HL-60/S4 treated with retinoic acid at 250 ng/mL for 4 days and 3 days (cell line): ENCODE measurements around the gene UBE4B.
"Not testable (repeated sequence)": the region's sequence is repeated elsewhere in the genome, so short reads cannot be mapped to it uniquely, and the experiment has no call there.

Experiments
- in situ Hi-C: fragments of 300-500 bp; cut with MboI; formaldehyde crosslinking; loops from 2 replicates; pipeline ENCODE4 v1.7.0; 2022; ENCODE audit warnings: low sequenced_read_pairs

Gene UBE4B

GRCh38 chr1:10032590-10033358 lies at the start of gene UBE4B:
Gene UBE4B, plus strand, starts transcription at chr1:10032958. Its CDS starts 713 bp downstream, at chr1:10033671.
- in situ Hi-C loops, result no loop called here

- in situ Hi-C loops, result no loop called here
Measured at GRCh38 chr1:9984253-9984652, 48.5 kb upstream of the UBE4B start.

GRCh38 chr1:9985001-9985400 lies 47.8 kb upstream of the UBE4B start:
- in situ Hi-C loops, result no loop called here

GRCh38 chr1:9989773-9990172 lies 43.0 kb upstream of the UBE4B start:
- in situ Hi-C loops, result no loop called here

GRCh38 chr1:9990944-9991343 lies 41.8 kb upstream of the UBE4B start:
- in situ Hi-C loops, result no loop called here

GRCh38 chr1:9992910-9993309 lies 39.8 kb upstream of the UBE4B start:
- in situ Hi-C loops, result no loop called here

GRCh38 chr1:9993561-9994075 lies 39.1 kb upstream of the UBE4B start:
- in situ Hi-C loops, result no loop called here

GRCh38 chr1:9996624-9997582 lies 35.9 kb upstream of the UBE4B start, which contains the start of gene RBP7:
Gene RBP7, plus strand, starts transcription at chr1:9997228. Its CDS starts 31 bp downstream, at chr1:9997259.
- in situ Hi-C loops, result no loop called here

- in situ Hi-C loops, result no loop called here
Measured at GRCh38 chr1:10001016-10001665, 31.6 kb upstream of the UBE4B start.

GRCh38 chr1:10005248-10005647 lies 27.5 kb upstream of the UBE4B start:
- in situ Hi-C loops, result not testable (repeated sequence)

GRCh38 chr1:10007169-10007568 lies 25.6 kb upstream of the UBE4B start:
- in situ Hi-C loops, result no loop called here

- in situ Hi-C loops, result no loop called here
Measured at GRCh38 chr1:10014016-10014415, 18.7 kb upstream of the UBE4B start.

- in situ Hi-C loops, result no loop called here
Measured at GRCh38 chr1:10019561-10019960, 13.2 kb upstream of the UBE4B start.

- in situ Hi-C loops, result no loop called here
Measured at GRCh38 chr1:10020086-10020485, 12.7 kb upstream of the UBE4B start.

GRCh38 chr1:10020678-10021077 lies 12.1 kb upstream of the UBE4B start:
- in situ Hi-C loops, result not testable (repeated sequence)

- in situ Hi-C loops, result not testable (repeated sequence)
Measured at GRCh38 chr1:10021992-10022391, 10.8 kb upstream of the UBE4B start.

GRCh38 chr1:10022656-10023055 lies 10.1 kb upstream of the UBE4B start:
- in situ Hi-C loops, result no loop called here

- in situ Hi-C loops, result no loop called here
Measured at GRCh38 chr1:10025354-10025753, 7.4 kb upstream of the UBE4B start.

GRCh38 chr1:10027027-10027426 lies 5.7 kb upstream of the UBE4B start:
- in situ Hi-C loops, result no loop called here

- in situ Hi-C loops, result not testable (repeated sequence)
Measured at GRCh38 chr1:10028956-10029500, 3.7 kb upstream of the UBE4B start.

- in situ Hi-C loops, result no loop called here
Measured at GRCh38 chr1:10031461-10031860, 1.3 kb upstream of the UBE4B start.
